ENCODE measurements around the gene SMIM35.

The SMIM35 gene

GRCh38 chr11:118051611-118052461, 34.9 kb downstream of the SMIM35 start:
- H3K9me3 ChIP-seq (ENCODE audit: low read depth, low read length), result no peaks in the 10 kb centered on the region
- H3K9ac ChIP-seq (ENCODE audit: insufficient read length), result no peak overlapping the region
- H3K27ac ChIP-seq, result no peak overlapping the region
- no peak overlapping the region for H3K4me3 ChIP-seq
- no peaks in the 10 kb centered on the region for H3K36me3 ChIP-seq (ENCODE audit: insufficient read depth, low read length)
- no peak for TF ChIP-seq FOXP2 (optimal IDR thresholded peaks at IDR 0.05; ENCODE audit: control extremely low read depth, extremely low read length, insufficient read depth)
- no peak for TF ChIP-seq EZH2 (IDR thresholded peaks at IDR 0.05)
- no peak for TF ChIP-seq POLR2AphosphoS5 (IDR thresholded peaks at IDR 0.05; ENCODE audit: borderline replicate concordance, low read depth, low read length)
- DNase-seq (ENCODE audit: low read depth, low spot score), result no peak

- no peak overlapping the region for H3K27ac ChIP-seq
- H3K9ac ChIP-seq (ENCODE audit: insufficient read length), result no peak overlapping the region
- H3K36me3 ChIP-seq (ENCODE audit: insufficient read depth, low read length), result no peaks in the 10 kb centered on the region
- no peak for DNase-seq (ENCODE audit: low read depth, low spot score)
- no peak for TF ChIP-seq FOXP2 (optimal IDR thresholded peaks at IDR 0.05; ENCODE audit: control extremely low read depth, extremely low read length, insufficient read depth)
- no peak for TF ChIP-seq EZH2 (IDR thresholded peaks at IDR 0.05)
- TF ChIP-seq POLR2AphosphoS5 (IDR thresholded peaks at IDR 0.05; ENCODE audit: borderline replicate concordance, low read depth, low read length), result no peak
- H3K4me3 ChIP-seq, result no peak overlapping the region
- H3K9me3 ChIP-seq (ENCODE audit: low read depth, low read length), result no peaks in the 10 kb centered on the region
Observed at GRCh38 chr11:118051136-118051610, 35.6 kb downstream of the SMIM35 start.

DNA sequence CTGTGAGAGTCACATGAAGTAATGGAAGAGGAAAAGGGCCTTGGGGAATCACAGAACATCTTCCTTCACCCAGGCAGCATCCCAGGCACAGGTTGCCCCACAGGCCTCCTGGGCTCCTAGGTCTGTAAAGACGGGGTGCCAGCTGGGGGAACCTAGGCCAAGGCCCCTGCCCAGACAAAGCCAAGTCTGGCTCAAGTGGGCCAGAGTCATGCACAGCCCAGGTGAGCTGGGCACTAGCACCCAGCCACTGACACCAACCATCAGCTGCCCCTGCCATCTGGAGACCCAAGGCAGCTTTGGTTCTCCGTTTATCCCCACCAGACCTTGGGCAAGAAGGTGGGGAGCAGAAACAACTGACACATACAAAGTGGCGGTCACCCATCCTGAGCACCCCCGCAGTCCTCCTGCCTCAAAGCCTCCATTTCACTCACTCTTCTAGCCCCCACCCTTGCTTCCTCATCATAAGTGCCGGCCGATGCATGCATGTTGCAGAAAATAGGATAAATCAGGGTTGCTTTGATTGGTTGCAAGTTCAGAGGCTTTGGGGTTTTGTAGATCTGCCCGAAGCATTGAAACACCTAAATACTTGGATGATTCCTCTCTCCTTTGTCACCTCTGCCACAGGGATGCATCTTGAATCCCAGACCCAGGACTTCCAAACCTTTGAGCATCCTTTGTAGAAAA, 36.4 kb downstream of the SMIM35 start:
- TF ChIP-seq POLR2AphosphoS5 (IDR thresholded peaks at IDR 0.05; ENCODE audit: borderline replicate concordance, low read depth, low read length), result no peak
- Histone ChIP-seq H3K4me3 (no peak overlapping the region), H3K36me3 (ENCODE audit: insufficient read depth, low read length) (no peaks in the 10 kb centered on the region), H3K27ac (no peak overlapping the region), H3K9me3 (ENCODE audit: low read depth, low read length) (no peaks in the 10 kb centered on the region), H3K9ac (ENCODE audit: insufficient read length) (no peak overlapping the region)
- no peak for DNase-seq (ENCODE audit: low read depth, low spot score)

- no peak overlapping the region for H3K4me3 ChIP-seq
- H3K27ac ChIP-seq, result no peak overlapping the region
- no peak for TF ChIP-seq FOXP2 (optimal IDR thresholded peaks at IDR 0.05; ENCODE audit: control extremely low read depth, extremely low read length, insufficient read depth)
- TF ChIP-seq POLR2AphosphoS5 (IDR thresholded peaks at IDR 0.05; ENCODE audit: borderline replicate concordance, low read depth, low read length), result no peak
- TF ChIP-seq EZH2 (IDR thresholded peaks at IDR 0.05), result no peak
- no peak for DNase-seq (ENCODE audit: low read depth, low spot score)
- no peaks in the 10 kb centered on the region for H3K9me3 ChIP-seq (ENCODE audit: low read depth, low read length)
- no peak overlapping the region for H3K9ac ChIP-seq (ENCODE audit: insufficient read length)
- H3K36me3 ChIP-seq (ENCODE audit: insufficient read depth, low read length), result no peaks in the 10 kb centered on the region
Observed at GRCh38 chr11:118049771-118050170, 37.0 kb downstream of the SMIM35 start.

DNA sequence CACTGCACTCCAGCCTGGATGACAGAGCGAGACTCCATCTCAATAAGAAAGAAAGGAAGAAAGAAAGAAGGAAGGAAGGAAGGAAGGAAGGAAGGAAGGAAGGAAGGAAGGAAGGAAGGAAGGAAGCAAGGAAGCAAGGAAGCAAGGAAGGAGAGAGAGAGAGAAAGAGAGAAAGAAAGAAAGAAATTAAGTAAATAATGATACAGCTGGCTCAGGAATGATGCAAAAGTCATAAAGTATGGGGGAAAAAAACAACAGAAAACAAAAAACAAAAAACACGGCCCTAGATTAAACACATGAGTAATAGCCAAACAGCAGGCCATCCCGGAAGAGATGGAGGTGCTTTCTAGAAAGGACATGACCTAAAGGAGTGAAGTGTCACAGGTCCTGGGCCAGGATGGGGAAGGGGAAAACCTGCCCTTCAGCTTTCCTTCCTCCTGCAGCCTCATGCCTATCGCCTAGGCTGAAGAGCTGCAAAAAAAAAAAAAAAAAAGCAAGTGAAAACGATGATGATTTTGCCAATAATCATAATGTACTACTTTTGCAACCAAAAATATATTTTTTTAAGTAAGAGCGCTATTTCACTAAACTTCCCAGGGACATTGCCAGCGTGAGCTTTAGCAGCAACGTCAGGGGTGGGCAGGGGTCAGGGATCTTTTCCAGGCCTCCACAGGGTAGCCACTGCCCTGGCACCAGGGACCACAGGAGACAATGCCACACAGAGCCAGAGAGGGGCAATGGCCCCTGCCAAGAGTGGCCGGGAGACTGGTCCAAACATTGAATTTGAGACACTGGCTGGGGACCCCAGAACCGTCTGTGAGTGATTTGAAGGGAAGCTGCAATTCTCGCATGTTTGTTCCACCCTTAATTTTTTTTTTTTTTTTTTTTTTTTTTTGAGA, 38.0 kb downstream of the SMIM35 start:
- H3K9ac ChIP-seq (ENCODE audit: insufficient read length), result no peak overlapping the region
- no peaks in the 10 kb centered on the region for H3K9me3 ChIP-seq (ENCODE audit: low read depth, low read length)
- no peak for DNase-seq (ENCODE audit: low read depth, low spot score)
- no peak for TF ChIP-seq EZH2 (IDR thresholded peaks at IDR 0.05)
- TF ChIP-seq POLR2AphosphoS5 (IDR thresholded peaks at IDR 0.05; ENCODE audit: borderline replicate concordance, low read depth, low read length), result no peak
- TF ChIP-seq FOXP2 (optimal IDR thresholded peaks at IDR 0.05; ENCODE audit: control extremely low read depth, extremely low read length, insufficient read depth), result no peak
- H3K4me3 ChIP-seq, result no peak overlapping the region
- no peaks in the 10 kb centered on the region for H3K36me3 ChIP-seq (ENCODE audit: insufficient read depth, low read length)
- H3K27ac ChIP-seq, result peak overlapping the region; percentile 62

DNA sequence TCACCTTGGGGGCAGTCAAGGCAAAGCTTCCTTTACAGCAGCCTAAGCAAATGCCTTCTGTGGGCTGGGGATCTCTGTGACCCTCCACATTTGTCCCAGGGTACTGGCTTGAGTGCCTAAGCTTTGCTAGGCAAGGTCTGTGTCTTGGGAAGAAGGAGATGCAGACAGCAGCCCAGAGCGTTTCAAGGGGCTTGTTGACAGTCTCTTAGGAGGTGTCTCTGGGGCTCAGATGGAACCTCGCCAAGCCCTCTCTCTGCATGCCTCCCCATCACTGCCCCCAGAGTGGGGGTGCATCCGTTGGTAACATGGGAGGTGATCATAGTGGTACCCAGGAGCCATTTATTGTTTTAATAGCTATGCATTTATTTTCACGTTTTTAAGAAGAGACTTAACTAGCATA, 39.0 kb downstream of the SMIM35 start:
- no peak for DNase-seq (ENCODE audit: low read depth, low spot score)
- no peak overlapping the region for H3K9ac ChIP-seq (ENCODE audit: insufficient read length)
- no peak for TF ChIP-seq POLR2AphosphoS5 (IDR thresholded peaks at IDR 0.05; ENCODE audit: borderline replicate concordance, low read depth, low read length)
- no peak for TF ChIP-seq FOXP2 (optimal IDR thresholded peaks at IDR 0.05; ENCODE audit: control extremely low read depth, extremely low read length, insufficient read depth)
- TF ChIP-seq EZH2 (IDR thresholded peaks at IDR 0.05), result no peak

DNA sequence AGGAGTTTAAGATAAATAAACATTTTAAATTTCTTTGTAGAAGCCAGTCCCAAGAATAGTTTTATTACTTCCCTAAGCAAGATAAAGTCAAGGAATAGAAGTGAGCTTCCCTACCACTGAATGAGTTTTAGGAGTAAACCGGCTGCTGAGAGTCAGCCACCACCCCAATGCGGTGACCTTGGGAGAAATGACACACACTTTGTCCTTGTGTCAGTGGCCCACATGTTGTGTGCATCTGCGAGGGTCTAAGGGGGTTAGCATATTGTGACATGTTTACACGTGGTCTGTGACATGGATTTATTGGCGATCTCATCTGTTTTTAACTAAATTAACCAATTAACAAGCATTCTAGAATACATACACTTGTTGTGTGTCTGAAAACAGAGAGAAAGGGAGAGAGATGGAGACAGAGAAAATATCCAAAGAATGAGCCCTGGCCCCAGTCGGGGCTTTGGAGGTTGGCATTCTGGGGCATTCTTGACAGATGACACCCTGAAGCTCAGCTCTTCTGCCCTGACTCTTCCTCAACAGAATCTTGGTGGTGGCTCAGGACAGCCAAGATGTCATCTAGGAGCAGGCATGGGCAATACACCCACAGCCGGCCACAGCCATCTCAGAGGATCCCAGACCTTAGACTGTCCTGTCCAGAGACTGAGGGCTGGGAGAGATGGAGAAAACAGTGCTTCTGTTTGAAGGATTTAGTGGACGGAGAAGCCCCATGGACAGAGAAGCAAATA, 39.6 kb downstream of the SMIM35 start:
- Histone ChIP-seq H3K9ac (ENCODE audit: insufficient read length) (no peak overlapping the region), H3K27ac (peak overlapping the region; percentile 56), H3K9me3 (ENCODE audit: low read depth, low read length) (no peaks in the 10 kb centered on the region), H3K4me3 (no peak overlapping the region), H3K36me3 (ENCODE audit: insufficient read depth, low read length) (no peaks in the 10 kb centered on the region)
- TF ChIP-seq FOXP2 (optimal IDR thresholded peaks at IDR 0.05; ENCODE audit: control extremely low read depth, extremely low read length, insufficient read depth), result no peak
- no peak for TF ChIP-seq POLR2AphosphoS5 (IDR thresholded peaks at IDR 0.05; ENCODE audit: borderline replicate concordance, low read depth, low read length)
- no peak for TF ChIP-seq EZH2 (IDR thresholded peaks at IDR 0.05)
- DNase-seq (ENCODE audit: low read depth, low spot score), result no peak

More for the DNA sequence above, 39.0 kb downstream of the SMIM35 start:
- Histone ChIP-seq H3K9me3 (ENCODE audit: low read depth, low read length) (no peaks in the 10 kb centered on the region), H3K4me3 (0 out of 2 replicates have a peak overlapping the region, but pooled peaks have one; percentile 38), H3K27ac (peak overlapping the region; percentile 56), H3K36me3 (ENCODE audit: insufficient read depth, low read length) (no peaks in the 10 kb centered on the region)
